A549 (cell line): ENCODE results near the gene PLAC1. TPM values are rescaled to one million over a fixed set of nuclear protein-coding genes. Genes with fewer than 3 reads are reported as not detected.

Experiments
- ATAC-seq, 2 experiments: fragments of 200-7000 bp in 1 of 2; fragments of >200 bp in 1 of 2; cut with Nextera tagmentation in 1 of 2; cut with Tn5 transposase in 1 of 2; 3 replicates each; pipeline versions ENCODE4 v1.8.0 to v1.9.1; 2018 to 2020; ENCODE audit warnings: mild to moderate bottlenecking in 1 of 2, moderate library complexity in 1 of 2
- CTCF ChIA-PET: fragments of 300-600 bp; sonication (Branson Sonifier 250); formaldehyde crosslinking; extraction: SDS; loops from one replicate; lab custom pipeline; 2021; ENCODE audit warnings: antibody characterized with exemption, inconsistent platforms; lab: Yijun Ruan, JAX
- POLR2A ChIA-PET: fragments of 350-600 bp; formaldehyde crosslinking; extraction: SDS; loops from one replicate; lab custom pipeline; 2021; ENCODE audit warnings: antibody characterized with exemption, inconsistent platforms; lab: Yijun Ruan, JAX
- DNase-seq, 2 experiments: peaks; one replicate each; pipeline versions ENCODE4 v3.0.0 to v3.0.0-alpha.2; 2011 to 2016; ENCODE audit warnings: low read depth in 1 of 2, low spot score in 1 of 2
- FAIRE-seq: peaks from 2 replicates; lab custom pipeline; 2011; peaks lifted over from hg19 to GRCh38; lab: Jason Lieb, UNC
- H3K27ac ChIP-seq, 2 experiments: fragments of >200 bp; sonication (Bioruptor Twin); formaldehyde crosslinking; 3 replicates each; pipeline ENCODE4 v1.5.1; 2016 to 2017
- H3K4me1 ChIP-seq: fragments of >200 bp; sonication (Bioruptor Twin); formaldehyde crosslinking; 3 replicates; pipeline ENCODE4 v1.6.1; 2016
- H3K4me2 ChIP-seq: fragments of >200 bp; sonication (Bioruptor Twin); formaldehyde crosslinking; 3 replicates; pipeline ENCODE4 v1.6.1; 2016
- H3K4me3 ChIP-seq: fragments of >200 bp; sonication (Bioruptor Twin); formaldehyde crosslinking; 3 replicates; pipeline ENCODE4 v1.5.1; 2016
- H3K9me3 ChIP-seq: fragments of >200 bp; sonication (Bioruptor Twin); formaldehyde crosslinking; 3 replicates; pipeline ENCODE4 v1.6.1; 2016
- ATOH8 ChIP-seq: fragments of 250-450 bp; sonication (Bioruptor Pico); IDR thresholded peaks from 2 replicates; pipeline ENCODE4 v1.5.0; 2020; ENCODE audit warnings: low read depth, mild to moderate bottlenecking, moderate library complexity
- BCL3 ChIP-seq: fragments of >200 bp; sonication (Bioruptor Twin); formaldehyde crosslinking; IDR thresholded peaks from 3 replicates; pipeline ENCODE4 v1.6.1; 2016
- CEBPB ChIP-seq, 2 experiments: fragments of >200 bp in 1 of 2; sonication (Bioruptor Twin) in 1 of 2; formaldehyde crosslinking in 1 of 2; IDR thresholded peaks; 2 replicates each; pipeline ENCODE4 v1.6.1; 2012 to 2016
- CHD2 ChIP-seq: fragments of 150-350 bp; IDR thresholded peaks from 2 replicates; pipeline ENCODE4 v1.6.1; 2014; ENCODE audit warnings: low read length; ENCODE audit not compliant: partially characterized antibody
- CTCF ChIP-seq: fragments of >200 bp; sonication (Bioruptor Twin); formaldehyde crosslinking; IDR thresholded peaks from 3 replicates; pipeline ENCODE4 v1.5.1; 2016
- EHF ChIP-seq: fragments of 250-450 bp; sonication (Bioruptor Pico); IDR thresholded peaks from 2 replicates; pipeline ENCODE4 v1.5.0; 2020; ENCODE audit warnings: mild to moderate bottlenecking
- EHMT2 ChIP-seq: fragments of 200-600 bp; sonication (generic); IDR thresholded peaks from 2 replicates; pipeline ENCODE4 v1.6.1; 2016; ENCODE audit warnings: antibody characterized with exemption, low read depth, mild to moderate bottlenecking, moderate library complexity
- FOSL2 ChIP-seq, 2 experiments: fragments of 450-650 bp in 1 of 2; fragments of >200 bp in 1 of 2; sonication (Bioruptor Twin) in 1 of 2; formaldehyde crosslinking; IDR thresholded peaks; 2 replicates each; pipeline versions ENCODE4 v1.5.0 to v1.6.1; 2016 to 2020; ENCODE audit warnings: mild to moderate bottlenecking in 1 of 2, moderate library complexity in 1 of 2
- HDAC2 ChIP-seq: fragments of 200-600 bp; sonication (generic); IDR thresholded peaks from 2 replicates; pipeline ENCODE4 v1.6.1; 2016
- HEYL ChIP-seq: fragments of 250-450 bp; sonication (Bioruptor Pico); IDR thresholded peaks from 2 replicates; pipeline ENCODE4 v1.8.0; 2021; ENCODE audit warnings: mild to moderate bottlenecking, moderate library complexity
- HMGXB4 ChIP-seq: fragments of 250-450 bp; sonication (Bioruptor Pico); IDR thresholded peaks from 2 replicates; pipeline ENCODE4 v1.5.0; 2021; ENCODE audit warnings: mild to moderate bottlenecking, moderate library complexity, borderline replicate concordance
- HOXB13 ChIP-seq: fragments of 250-450 bp; sonication (Bioruptor Pico); IDR thresholded peaks from 2 replicates; pipeline ENCODE4 v1.5.0; 2020; ENCODE audit warnings: low read depth, mild to moderate bottlenecking, moderate library complexity
- MAZ ChIP-seq: fragments of 150-350 bp; IDR thresholded peaks from 2 replicates; pipeline ENCODE4 v1.6.1; 2014; ENCODE audit warnings: antibody characterized with exemption, low read depth, low read length, borderline replicate concordance
- NFE2L2 ChIP-seq: fragments of 150-350 bp; conservative IDR thresholded peaks from 2 replicates; pipeline ENCODE4 v1.6.1; 2014; ENCODE audit warnings: low read length
- SREBF2 ChIP-seq: fragments of 450-650 bp; IDR thresholded peaks from 2 replicates; pipeline ENCODE4 v1.6.1; 2014; ENCODE audit warnings: mild to moderate bottlenecking, moderate library complexity
- TFCP2L1 ChIP-seq: fragments of 250-450 bp; sonication (Bioruptor Pico); IDR thresholded peaks from 2 replicates; pipeline ENCODE4 v1.5.0; 2021; ENCODE audit warnings: mild to moderate bottlenecking
- USF2 ChIP-seq: fragments of 450-650 bp; IDR thresholded peaks from 2 replicates; pipeline ENCODE4 v1.6.1; 2014; ENCODE audit warnings: antibody characterized with exemption
- ZNF302 ChIP-seq: fragments of 250-450 bp; sonication (Bioruptor Pico); IDR thresholded peaks from 2 replicates; pipeline ENCODE4 v1.9.0; 2021; ENCODE audit warnings: inconsistent platforms, mild to moderate bottlenecking, moderate library complexity
- ZSCAN20 ChIP-seq: fragments of 250-450 bp; sonication (Bioruptor Pico); IDR thresholded peaks from 2 replicates; pipeline ENCODE4 v1.8.0; 2022; ENCODE audit warnings: mild to moderate bottlenecking, moderate library complexity
- WGBS: methylation state at CpG from one replicate; pipeline ENCODE4 v1.1.6; 2017; ENCODE audit errors: missing lambda C conversion rate; 5-methylcytosine and 5-hydroxymethylcytosine counted together
- polyA plus RNA-seq, 4 experiments: library from polyadenylated mRNA; depleted of rRNA in 3 of 4; stranded (reverse); fragments of >200 nt; fragmentation: RNase III in 1 of 4; extraction: RNeasy Plus Mini Kit Qiagen cat#74134 plus additional on column Dnase treatment in 1 of 4; gene quantifications; 2 replicates in 3 of 4; 3 replicates in 1 of 4; pipeline ENCODE4 v1.2.3, GENCODE V29; 2011 to 2017
- TF ChIP-seq, protein P1 (sequence below): IDR thresholded peaks from 2 replicates; pipeline ENCODE4 v1.6.1; 2012; ENCODE audit warnings: low read depth, borderline replicate concordance
- TF ChIP-seq, protein P2 (sequence below): IDR thresholded peaks from 2 replicates; pipeline ENCODE4 v1.6.1; 2012

PLAC1 gene
- polyA plus RNA-seq, 2 of the 4 experiments (the other 2 are of a cell fraction) = 0.79 to 2.6 TPM

DNA sequence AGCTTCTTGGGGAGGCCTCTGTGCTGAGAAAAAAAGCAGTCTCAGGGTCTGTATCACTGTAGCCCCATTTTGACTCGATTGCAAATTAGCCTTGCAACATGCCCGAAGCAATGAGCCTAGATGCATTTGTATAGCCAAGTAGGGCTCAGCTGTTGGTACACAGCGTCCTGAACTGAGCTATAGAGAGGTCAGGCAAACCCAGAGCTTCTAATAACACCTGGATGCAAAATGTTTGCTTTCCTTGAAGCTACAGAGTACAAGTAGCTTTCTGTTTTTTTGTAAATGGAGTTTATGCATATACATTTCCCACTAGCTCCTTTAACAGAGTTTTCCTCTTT lies 87.8 kb downstream of the PLAC1 start (continued):
- TF ChIP-seq, protein P1, sequence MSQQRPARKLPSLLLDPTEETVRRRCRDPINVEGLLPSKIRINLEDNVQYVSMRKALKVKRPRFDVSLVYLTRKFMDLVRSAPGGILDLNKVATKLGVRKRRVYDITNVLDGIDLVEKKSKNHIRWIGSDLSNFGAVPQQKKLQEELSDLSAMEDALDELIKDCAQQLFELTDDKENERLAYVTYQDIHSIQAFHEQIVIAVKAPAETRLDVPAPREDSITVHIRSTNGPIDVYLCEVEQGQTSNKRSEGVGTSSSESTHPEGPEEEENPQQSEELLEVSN = no peak
- TF ChIP-seq ZSCAN20 (CRISPR knock-in tag) (no peak), MAZ (no peak), USF2 (no peak), NFE2L2 (no peak), TFCP2L1 (CRISPR knock-in tag) (no peak)
- TF ChIP-seq, protein P2, sequence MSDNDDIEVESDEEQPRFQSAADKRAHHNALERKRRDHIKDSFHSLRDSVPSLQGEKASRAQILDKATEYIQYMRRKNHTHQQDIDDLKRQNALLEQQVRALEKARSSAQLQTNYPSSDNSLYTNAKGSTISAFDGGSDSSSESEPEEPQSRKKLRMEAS = no peak

- CTCF ChIA-PET = interaction anchor here (1.8 kb wide), 1 partner anchor 11 kb away, joined by 5 read pairs; no protein-coding TSS in a partner anchor
- Histone ChIP-seq H3K4me1 (peaks cover 62% of the 10 kb centered on the region), H3K27ac (peak overlapping the region; percentile 79 to 85), H3K4me2 (peak overlapping the region; percentile 74; the same call in 2 of the 3 replicates), H3K9me3 (no peaks in the 10 kb centered on the region), H3K4me3 (no peak overlapping the region)
- no peak for DNase-seq
- TF ChIP-seq CEBPB (IDR thresholded peaks at IDR 0.05) (no peak), HEYL (CRISPR knock-in tag) (no peak), EHMT2 (no peak), HOXB13 (CRISPR knock-in tag) (no peak), HDAC2 (no peak)
- TF ChIP-seq, protein P1 = no peak
- FAIRE-seq = no peak
- no peak for ATAC-seq
- WGBS = 46% methylated on average over 3 of the region's 3 CpGs
- POLR2A ChIA-PET = interaction anchor here (0.9 kb wide), 1 partner anchor 9 kb away, joined by 5 read pairs; no protein-coding TSS in a partner anchor
Observed at GRCh38 chrX:134569306-134569705, 89.0 kb downstream of the PLAC1 start.

DNA sequence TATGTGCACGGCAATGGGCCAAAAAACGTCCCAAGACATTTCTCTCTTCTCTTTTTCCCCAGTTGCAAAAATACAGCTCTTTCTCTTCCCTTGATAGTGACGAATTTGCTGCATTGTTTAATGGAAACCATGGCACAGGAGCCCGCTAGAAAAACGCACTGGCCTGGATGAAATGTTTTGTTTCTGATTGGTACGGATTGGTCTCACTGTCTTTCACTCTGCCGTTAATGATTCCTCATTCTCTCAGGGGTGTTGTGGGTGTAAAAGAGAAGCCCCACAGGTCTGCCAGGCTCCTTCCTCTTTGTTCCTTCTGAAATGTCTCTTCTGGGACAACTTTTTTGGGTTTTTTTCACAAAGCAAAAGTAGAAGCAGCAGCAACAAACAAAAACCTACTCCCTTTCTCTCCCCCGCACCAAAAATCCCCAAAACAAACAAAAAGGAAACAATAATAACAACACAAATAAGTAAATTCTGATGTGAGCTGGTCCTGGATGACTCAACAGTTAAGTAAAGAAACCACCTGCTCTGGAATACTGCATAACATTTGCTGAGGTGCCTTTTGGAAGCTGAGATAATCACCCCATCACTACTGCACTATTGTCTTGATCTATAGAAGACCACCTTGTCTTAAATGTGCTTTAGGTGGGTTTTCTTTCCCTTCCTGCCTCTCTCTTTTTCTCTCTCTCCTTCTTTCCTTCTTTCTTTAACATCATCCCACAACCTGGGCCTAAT lies 89.8 kb downstream of the PLAC1 start:
- Histone ChIP-seq H3K4me2 (peak overlapping the region; percentile 74), H3K4me1 (peaks cover 53% of the 10 kb centered on the region), H3K4me3 (no peak overlapping the region), H3K9me3 (no peaks in the 10 kb centered on the region), H3K27ac (peak overlapping the region; percentile 79 to 85)
- DNase-seq (no peak), FAIRE-seq (peak; percentile 51), ATAC-seq (peak in 1 of 2 experiments; percentile 51; a peak in 3 of 6 replicates)
- 22% methylated on average over 8 of the region's 8 CpGs for WGBS
- TF ChIP-seq FOSL2 (IDR thresholded peaks at IDR 0.05) (no peak), FOSL2 (CRISPR knock-in tag; IDR thresholded peaks at IDR 0.05) (0 out of 2 replicates have a peak, but pooled peaks have one; percentile 5), SREBF2 (no peak)
- ChIA-PET POLR2A (interaction anchor here (0.9 to 1.0 kb wide), 2 partner anchors 10 to 24 kb away, joined by 3 to 5 read pairs; no protein-coding TSS in a partner anchor), CTCF (interaction anchor here (0.9 to 1.8 kb wide), 2 partner anchors 10 to 185 kb away, joined by 5 read pairs; no protein-coding TSS in a partner anchor)

- H3K4me1 ChIP-seq = peaks cover 36% of the 10 kb centered on the region
- H3K27ac ChIP-seq = peak overlapping the region in 1 of 2 experiments; percentile 35; a peak in 1 of 6 replicates
- H3K4me2 ChIP-seq = no peak overlapping the region
- TF ChIP-seq EHF (CRISPR knock-in tag) (no peak), CTCF (no peak), CHD2 (no peak), ATOH8 (CRISPR knock-in tag) (no peak), NFE2L2 (no peak), HDAC2 (no peak), ZNF302 (CRISPR knock-in tag) (no peak), HEYL (CRISPR knock-in tag) (no peak), HMGXB4 (CRISPR knock-in tag) (no peak), BCL3 (no peak)
- TF ChIP-seq, all 56 proteins: peak for 0
- CTCF ChIA-PET = no interaction called here
- no peak overlapping the region for H3K4me3 ChIP-seq
- 87% methylated on average over 5 of the region's 5 CpGs for WGBS
- DNase-seq (no peak), FAIRE-seq (no peak), ATAC-seq (no peak)
- POLR2A ChIA-PET = no interaction called here
- H3K9me3 ChIP-seq = no peaks in the 10 kb centered on the region
Observed at GRCh38 chrX:134566506-134566905, 91.8 kb downstream of the PLAC1 start.
